ENCODE results near the gene WDR1. TPM values are rescaled to one million over a fixed set of nuclear protein-coding genes. Genes with fewer than 3 reads are reported as not detected.

Gene WDR1
- total RNA-seq, 1 experiment from 2014 or later: 180 TPM

- DNase-seq (ENCODE audit: low read depth): no peak
Observed at GRCh38 chr4:10084651-10085358, 31.8 kb downstream of the WDR1 start.

- DNase-seq (ENCODE audit: low read depth): no peak
Observed at GRCh38 chr4:10083861-10084641, 32.5 kb downstream of the WDR1 start.

GRCh38 chr4:10083331-10083771, 33.2 kb downstream of the WDR1 start:
- DNase-seq (ENCODE audit: low read depth): no peak

GRCh38 chr4:10082459-10083272, 33.9 kb downstream of the WDR1 start:
- no peak for DNase-seq (ENCODE audit: low read depth)

GRCh38 chr4:10082047-10082446, 34.6 kb downstream of the WDR1 start:
- DNase-seq (ENCODE audit: low read depth): no peak

- DNase-seq (ENCODE audit: low read depth): no peak
Observed at GRCh38 chr4:10081218-10081606, 35.4 kb downstream of the WDR1 start.

- no peak for DNase-seq (ENCODE audit: low read depth)
Observed at GRCh38 chr4:10080589-10081217, 35.9 kb downstream of the WDR1 start.

GRCh38 chr4:10079912-10080588, 36.5 kb downstream of the WDR1 start:
- no peak for DNase-seq (ENCODE audit: low read depth)

- DNase-seq (ENCODE audit: low read depth): no peak
Observed at GRCh38 chr4:10079256-10079655, 37.3 kb downstream of the WDR1 start.

GRCh38 chr4:10078481-10079233, 37.9 kb downstream of the WDR1 start:
- no peak for DNase-seq (ENCODE audit: low read depth)

- no peak for DNase-seq (ENCODE audit: low read depth)
Observed at GRCh38 chr4:10077483-10078335, 38.9 kb downstream of the WDR1 start.

- no peak for DNase-seq (ENCODE audit: low read depth)
Observed at GRCh38 chr4:10077076-10077475, 39.5 kb downstream of the WDR1 start.

- no peak for DNase-seq (ENCODE audit: low read depth)
Observed at GRCh38 chr4:10075953-10076391, 40.6 kb downstream of the WDR1 start.

- DNase-seq (ENCODE audit: low read depth): no peak
Observed at GRCh38 chr4:10075158-10075863, 41.3 kb downstream of the WDR1 start.

- peak; percentile 53 for DNase-seq (ENCODE audit: low read depth)
Observed at GRCh38 chr4:10074767-10075105, 41.9 kb downstream of the WDR1 start.

GRCh38 chr4:10074076-10074766, 42.4 kb downstream of the WDR1 start:
- no peak for DNase-seq (ENCODE audit: low read depth)

GRCh38 chr4:10072420-10073017, 44.1 kb downstream of the WDR1 start:
- DNase-seq (ENCODE audit: low read depth): no peak

GRCh38 chr4:10069075-10069642, 47.4 kb downstream of the WDR1 start:
- no peak for DNase-seq (ENCODE audit: low read depth)

Data from RPMI7951 (cell line).